Activated CD4-positive, alpha-beta T cell treated with anti-CD3 and anti-CD28 coated beads, Interleukin-2, amount 50 U/mL, for 24 hours (primary cell): ENCODE data around the gene OR51B2.
"Not testable (repeated sequence)": the region's sequence is repeated elsewhere in the genome, so short reads cannot be mapped to it uniquely, and the experiment has no call there.

Experiments used
- DNase-seq, 2 donors: peaks; one replicate each; pipeline ENCODE4 v3.0.0-alpha.2; 2020; ENCODE audit warnings: low read depth in 1 of 2, low spot score in 1 of 2

The OR51B2 gene

GRCh38 chr11:5324197-5324596 lies at the start of gene OR51B2:
Gene OR51B2 (minus strand): TSS chr11:5324297. CDS start chr11:5324297, 0 bp downstream.
- no peak for DNase-seq

- no peak for DNase-seq
Measured at GRCh38 chr11:5369789-5370188, 45.7 kb upstream of the OR51B2 start.

GRCh38 chr11:5368502-5369043 lies 44.5 kb upstream of the OR51B2 start:
- no peak for DNase-seq

- no peak for DNase-seq
Measured at GRCh38 chr11:5367448-5368074, 43.5 kb upstream of the OR51B2 start.

GRCh38 chr11:5366856-5367255 lies 42.8 kb upstream of the OR51B2 start:
- no peak for DNase-seq

GRCh38 chr11:5366365-5366764 lies 42.3 kb upstream of the OR51B2 start:
- not testable (repeated sequence) for DNase-seq

- no peak for DNase-seq
Measured at GRCh38 chr11:5364214-5364613, 40.1 kb upstream of the OR51B2 start.

- DNase-seq: no peak
Measured at GRCh38 chr11:5363679-5364078, 39.6 kb upstream of the OR51B2 start.

GRCh38 chr11:5362017-5362625 lies 38.0 kb upstream of the OR51B2 start:
- no peak for DNase-seq

- not testable (repeated sequence) for DNase-seq
Measured at GRCh38 chr11:5356031-5356430, 31.9 kb upstream of the OR51B2 start.

GRCh38 chr11:5351208-5351607 lies 27.1 kb upstream of the OR51B2 start, which contains the start of gene OR51B6:
Gene OR51B6 (plus strand): TSS chr11:5351508. CDS start chr11:5351508, 0 bp downstream.
- no peak for DNase-seq

- no peak for DNase-seq
Measured at GRCh38 chr11:5349550-5349949, 25.5 kb upstream of the OR51B2 start.

GRCh38 chr11:5348551-5349194 lies 24.6 kb upstream of the OR51B2 start:
- no peak for DNase-seq

- DNase-seq: no peak
Measured at GRCh38 chr11:5345831-5346230, 21.7 kb upstream of the OR51B2 start.

- DNase-seq: no peak
Measured at GRCh38 chr11:5343474-5344335, 19.6 kb upstream of the OR51B2 start, which contains the start of gene OR51B5. Gene OR51B5 (minus strand): TSS chr11:5343524. CDS start chr11:5343524, 0 bp downstream.

- no peak for DNase-seq
Measured at GRCh38 chr11:5339771-5340322, 15.8 kb upstream of the OR51B2 start.

GRCh38 chr11:5337253-5337652 lies 13.2 kb upstream of the OR51B2 start:
- DNase-seq: not testable (repeated sequence)

- no peak for DNase-seq
Measured at GRCh38 chr11:5336331-5336730, 12.2 kb upstream of the OR51B2 start.

GRCh38 chr11:5335170-5335569 lies 11.1 kb upstream of the OR51B2 start:
- no peak for DNase-seq

GRCh38 chr11:5317292-5317691 lies 6.8 kb downstream of the OR51B2 start:
- DNase-seq: no peak
